H9 (cell line): ENCODE measurements around the gene ZCCHC13. TPM values are rescaled to one million over a fixed set of nuclear protein-coding genes. Genes with fewer than 3 reads are reported as not detected.

Experiments used
- DNase-seq: peaks from one replicate; pipeline ENCODE4 v3.0.0-alpha.2; 2017
- H2AFZ ChIP-seq: one replicate; pipeline ENCODE4 v1.6.1; 2013; ENCODE audit warnings: mild to moderate bottlenecking, low read length, control low read depth, moderate library complexity
- H2AK5ac ChIP-seq: 2 replicates; pipeline ENCODE4 v1.6.1; 2013; ENCODE audit warnings: low read length, control low read depth, mixed read lengths; ENCODE audit not compliant: insufficient read length
- H2BK120ac ChIP-seq: one replicate; pipeline ENCODE4 v1.6.1; 2013; ENCODE audit warnings: low read depth, mild to moderate bottlenecking, low read length, control low read depth, inconsistent platforms; ENCODE audit not compliant: poor library complexity, severe bottlenecking
- H2BK12ac ChIP-seq: 2 replicates; pipeline ENCODE4 v1.6.1; 2013; ENCODE audit warnings: low read length, control low read depth, mixed read lengths, low read depth; ENCODE audit not compliant: insufficient read length
- H2BK15ac ChIP-seq: 2 replicates; pipeline ENCODE4 v1.6.1; 2013; ENCODE audit warnings: low read depth, low read length, control low read depth
- H2BK20ac ChIP-seq: one replicate; pipeline ENCODE4 v1.6.1; 2013; ENCODE audit warnings: low read depth, mild to moderate bottlenecking, low read length, control low read depth, inconsistent platforms; ENCODE audit not compliant: poor library complexity, severe bottlenecking
- H2BK5ac ChIP-seq: 2 replicates; pipeline ENCODE4 v1.6.1; 2013; ENCODE audit warnings: low read length, control low read depth, mixed read lengths; ENCODE audit not compliant: insufficient read length
- H3K14ac ChIP-seq: 2 replicates; pipeline ENCODE4 v1.6.1; 2013; ENCODE audit warnings: low read length, control low read depth; ENCODE audit not compliant: insufficient read depth
- H3K18ac ChIP-seq: 2 replicates; pipeline ENCODE4 v1.6.1; 2013; ENCODE audit warnings: low read depth, mild to moderate bottlenecking, mixed read lengths, low read length, control low read depth; ENCODE audit not compliant: insufficient read length
- H3K23ac ChIP-seq: 2 replicates; pipeline ENCODE4 v1.6.1; 2013; ENCODE audit warnings: low read length, control low read depth, mixed read lengths, low read depth; ENCODE audit not compliant: insufficient read length
- H3K23me2 ChIP-seq: 2 replicates; pipeline ENCODE4 v1.6.1; 2013; ENCODE audit warnings: low read depth, mild to moderate bottlenecking, mixed read lengths, low read length, control low read depth; ENCODE audit not compliant: insufficient read length, poor library complexity, severe bottlenecking
- H3K27ac ChIP-seq: 2 replicates; pipeline ENCODE4 v1.5.1; 2013; ENCODE audit warnings: low read length, control low read depth, mixed read lengths, low read depth; ENCODE audit not compliant: insufficient read length
- H3K27me3 ChIP-seq: 2 replicates; pipeline ENCODE4 v1.6.1; 2013; ENCODE audit warnings: low read length, control low read depth, inconsistent platforms; ENCODE audit not compliant: insufficient read depth
- H3K4ac ChIP-seq: 2 replicates; pipeline ENCODE4 v1.6.1; 2013; ENCODE audit warnings: low read depth, mild to moderate bottlenecking, control low read depth, inconsistent platforms, low read length, moderate library complexity
- H3K4me1 ChIP-seq: 2 replicates; pipeline ENCODE4 v1.6.1; 2013; ENCODE audit warnings: low read length, control low read depth, inconsistent platforms; ENCODE audit not compliant: insufficient read depth
- H3K4me2 ChIP-seq: 2 replicates; pipeline ENCODE4 v1.6.1; 2013; ENCODE audit warnings: low read length, control low read depth, mixed read lengths; ENCODE audit not compliant: insufficient read length, insufficient read depth
- H3K56ac ChIP-seq: 2 replicates; pipeline ENCODE4 v1.6.1; 2013; ENCODE audit warnings: low read depth, mild to moderate bottlenecking, mixed read lengths, low read length, control low read depth; ENCODE audit not compliant: insufficient read length
- H3K79me1 ChIP-seq: 2 replicates; pipeline ENCODE4 v1.6.1; 2013; ENCODE audit warnings: low read depth, mild to moderate bottlenecking, moderate library complexity, low read length, control low read depth, inconsistent platforms; ENCODE audit not compliant: insufficient read depth, poor library complexity, severe bottlenecking
- H3K79me2 ChIP-seq: 2 replicates; pipeline ENCODE4 v1.6.1; 2013; ENCODE audit warnings: low read length, control low read depth, inconsistent platforms; ENCODE audit not compliant: insufficient read depth
- H3K9ac ChIP-seq: 2 replicates; pipeline ENCODE4 v1.6.1; 2013; ENCODE audit warnings: low read length, control low read depth, mixed read lengths; ENCODE audit not compliant: insufficient read length; ENCODE audit errors: extremely low read depth
- H3K9me3 ChIP-seq: one replicate; pipeline ENCODE4 v1.6.1; 2013; ENCODE audit warnings: low read depth, low read length, inconsistent platforms; ENCODE audit not compliant: control insufficient read depth
- H3T11ph ChIP-seq: one replicate; pipeline ENCODE4 v1.6.1; 2013; ENCODE audit warnings: mild to moderate bottlenecking, low read length, control low read depth, inconsistent platforms
- H4K20me1 ChIP-seq: one replicate; pipeline ENCODE4 v1.6.1; 2013; ENCODE audit not compliant: control insufficient read depth, insufficient read length, insufficient read depth
- H4K5ac ChIP-seq: 2 replicates; pipeline ENCODE4 v1.6.1; 2013; ENCODE audit warnings: low read depth, mild to moderate bottlenecking, mixed read lengths, low read length, control low read depth; ENCODE audit not compliant: insufficient read length
- H4K8ac ChIP-seq: replicated peaks from 2 replicates; pipeline ENCODE4 v1.6.1; 2013; ENCODE audit warnings: low read length, control low read depth, mixed read lengths, low read depth; ENCODE audit not compliant: insufficient read length
- H4K91ac ChIP-seq: 2 replicates; pipeline ENCODE4 v1.6.1; 2013; ENCODE audit warnings: low read depth, mild to moderate bottlenecking, moderate library complexity, mixed read lengths, low read length, control low read depth; ENCODE audit not compliant: insufficient read length
- H3K27ac Mint-ChIP-seq, 3 experiments: 2 replicates in 2 of 3; 3 replicates in 1 of 3; pipeline ENCODE4 v1.8.0; 2020 to 2021; ENCODE audit warnings: mixed read lengths in 3 of 3, mild to moderate bottlenecking in 1 of 3, moderate library complexity in 1 of 3
- H3K27me3 Mint-ChIP-seq: 2 replicates; pipeline ENCODE4 v1.8.0; 2021; ENCODE audit warnings: low read depth, mild to moderate bottlenecking, moderate library complexity, mixed read lengths
- H3K36me3 Mint-ChIP-seq, 3 experiments: 2 replicates in 2 of 3; 3 replicates in 1 of 3; pipeline ENCODE4 v1.8.0; 2020 to 2021; ENCODE audit warnings: low read depth in 3 of 3, mixed read lengths in 3 of 3; ENCODE audit not compliant: insufficient read depth in 1 of 3
- H3K4me1 Mint-ChIP-seq, 2 experiments: 2 replicates each; pipeline ENCODE4 v1.8.0; 2020; ENCODE audit warnings: mixed read lengths in 2 of 2
- H3K4me3 Mint-ChIP-seq, 2 experiments: 2 replicates in 1 of 2; 3 replicates in 1 of 2; pipeline ENCODE4 v1.8.0; 2020 to 2021; ENCODE audit warnings: mild to moderate bottlenecking in 2 of 2, mixed read lengths in 2 of 2, moderate library complexity in 1 of 2
- H3K9me3 Mint-ChIP-seq, 2 experiments: 2 replicates in 1 of 2; 3 replicates in 1 of 2; pipeline ENCODE4 v1.8.0; 2020; ENCODE audit warnings: mild to moderate bottlenecking in 2 of 2, mixed read lengths in 2 of 2, moderate library complexity in 1 of 2
- WGBS: extraction: QIAGEN DNeasy Blood & Tissue Kit; methylation state at CpG from one replicate; pipeline ENCODE4 v1.1.7; 2013; ENCODE audit warnings: missing lambda C conversion rate, low lambda C conversion rate, mixed read lengths; ENCODE audit not compliant: insufficient read length; ENCODE audit errors: extremely low coverage; 5-methylcytosine and 5-hydroxymethylcytosine counted together
- total RNA-seq: library from RNA; stranded (reverse); gene quantifications from 2 replicates; pipeline ENCODE4 v1.2.1, GENCODE V29; 2021
- TF ChIP-seq, protein P1 (sequence below): fragments of 200-600 bp; sonication (generic); conservative IDR thresholded peaks from 3 replicates; pipeline ENCODE4 v1.8.0; 2021; ENCODE audit warnings: antibody characterized with exemption, mild to moderate bottlenecking

ZCCHC13 gene
- total RNA-seq, 1 experiment from 2014 or later: not detected

DNA sequence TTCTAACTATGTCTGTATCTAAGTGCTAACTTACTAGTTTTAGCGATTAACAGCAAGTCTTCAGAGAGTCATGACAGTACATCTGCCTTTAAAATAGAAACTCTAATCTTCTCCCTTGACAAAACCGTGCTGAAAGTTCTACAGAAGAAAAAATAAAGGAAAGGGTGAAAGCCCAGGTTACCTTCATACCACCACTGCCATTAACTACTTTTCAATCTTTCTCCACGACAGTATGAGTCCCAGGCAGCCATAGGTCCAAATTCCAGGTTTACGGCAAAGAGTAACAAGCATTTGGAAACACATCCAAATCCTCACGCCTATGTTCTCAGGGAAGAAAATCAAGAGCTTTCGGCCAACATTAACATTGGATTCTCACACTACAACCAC is 12.4 kb upstream of the ZCCHC13 start:
- H3K23me2 ChIP-seq: peaks cover 5% of the 10 kb centered on the region
- H3K4me2 ChIP-seq: peak overlapping the region; percentile 86
- H3K27ac ChIP-seq: peak overlapping the region; percentile 93
- no peaks in the 10 kb centered on the region for H3K79me1 ChIP-seq
- H3T11ph ChIP-seq: no peak overlapping the region
- no peak overlapping the region for H2BK120ac ChIP-seq
- Mint-ChIP-seq H3K27me3 (no peaks in the 10 kb centered on the region), H3K4me1 (peaks cover 38% of the 10 kb centered on the region in 2 experiments), H3K27ac (peak overlapping the region; percentile 98 to 99 (median 99)), H3K9me3 (peaks cover 0 to 4% of the 10 kb centered on the region in 2 experiments; a peak in 1 of 5 replicates), H3K36me3 (peaks cover 30 to 42% (median 35%) of the 10 kb centered on the region in 3 experiments), H3K4me3 (peak overlapping the region; percentile 84 to 96)
- no peaks in the 10 kb centered on the region for H3K9me3 ChIP-seq
- no peak overlapping the region for H2BK20ac ChIP-seq
- no peak overlapping the region for H2BK15ac ChIP-seq
- peak overlapping the region; percentile 95 for H3K9ac ChIP-seq
- no peaks in the 10 kb centered on the region for H4K20me1 ChIP-seq
- peak overlapping the region; percentile 62; the same call in 1 of the 2 replicates for H3K14ac ChIP-seq
- H2BK5ac ChIP-seq: no peak overlapping the region
- H3K79me2 ChIP-seq: peaks cover 32% of the 10 kb centered on the region; the same call in 1 of the 2 replicates
- H3K18ac ChIP-seq: peak overlapping the region; percentile 37
- no peak overlapping the region for H3K23ac ChIP-seq
- H2AK5ac ChIP-seq: no peak overlapping the region
- TF ChIP-seq, protein P1, sequence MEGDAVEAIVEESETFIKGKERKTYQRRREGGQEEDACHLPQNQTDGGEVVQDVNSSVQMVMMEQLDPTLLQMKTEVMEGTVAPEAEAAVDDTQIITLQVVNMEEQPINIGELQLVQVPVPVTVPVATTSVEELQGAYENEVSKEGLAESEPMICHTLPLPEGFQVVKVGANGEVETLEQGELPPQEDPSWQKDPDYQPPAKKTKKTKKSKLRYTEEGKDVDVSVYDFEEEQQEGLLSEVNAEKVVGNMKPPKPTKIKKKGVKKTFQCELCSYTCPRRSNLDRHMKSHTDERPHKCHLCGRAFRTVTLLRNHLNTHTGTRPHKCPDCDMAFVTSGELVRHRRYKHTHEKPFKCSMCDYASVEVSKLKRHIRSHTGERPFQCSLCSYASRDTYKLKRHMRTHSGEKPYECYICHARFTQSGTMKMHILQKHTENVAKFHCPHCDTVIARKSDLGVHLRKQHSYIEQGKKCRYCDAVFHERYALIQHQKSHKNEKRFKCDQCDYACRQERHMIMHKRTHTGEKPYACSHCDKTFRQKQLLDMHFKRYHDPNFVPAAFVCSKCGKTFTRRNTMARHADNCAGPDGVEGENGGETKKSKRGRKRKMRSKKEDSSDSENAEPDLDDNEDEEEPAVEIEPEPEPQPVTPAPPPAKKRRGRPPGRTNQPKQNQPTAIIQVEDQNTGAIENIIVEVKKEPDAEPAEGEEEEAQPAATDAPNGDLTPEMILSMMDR: no peak
- H2BK12ac ChIP-seq: no peak overlapping the region
- H3K56ac ChIP-seq: peak overlapping the region; percentile 53
- no peak overlapping the region for H3K4ac ChIP-seq
- H4K8ac ChIP-seq: no peak overlapping the region
- no peaks in the 10 kb centered on the region for H3K4me1 ChIP-seq
- no peak overlapping the region for H2AFZ ChIP-seq
- WGBS: no CpG with 5 or more reads among the region's 6 CpGs
- no peaks in the 10 kb centered on the region for H3K27me3 ChIP-seq
- no peak for DNase-seq
- H4K5ac ChIP-seq: no peak overlapping the region
- no peak overlapping the region for H4K91ac ChIP-seq
